K562 (cell line): ENCODE measurements around the gene PPP4R3A. TPM values are rescaled to one million over a fixed set of nuclear protein-coding genes. Genes with fewer than 3 reads are reported as not detected.

Experiments used
- ESRRA ChIP-seq: fragments of 450-650 bp; IDR thresholded peaks from 2 replicates; pipeline ENCODE4 v1.6.1; 2014; ENCODE audit warnings: low read depth, mild to moderate bottlenecking, moderate library complexity, borderline replicate concordance
- HMG20A ChIP-seq: fragments of 450-650 bp; formaldehyde crosslinking; conservative IDR thresholded peaks from 2 replicates; pipeline ENCODE4 v1.4.0; 2020; ENCODE audit warnings: mild to moderate bottlenecking, mixed read lengths
- MYC ChIP-seq, 2 experiments: fragments of 250-450 bp in 1 of 2; sonication (Bioruptor Pico) in 1 of 2; IDR thresholded peaks; 2 replicates each; pipeline versions ENCODE4 v1.5.1 to v1.6.1; 2012 to 2021; ENCODE audit warnings: low read depth in 2 of 2, borderline replicate concordance in 1 of 2, improper control_type of control experiment in 1 of 2, low read length in 1 of 2, mild to moderate bottlenecking in 1 of 2, moderate library complexity in 1 of 2
- SMARCA5 ChIP-seq: fragments of 450-650 bp; IDR thresholded peaks from 2 replicates; pipeline ENCODE4 v1.6.1; 2016
- STAG1 ChIP-seq: sonication (generic); formaldehyde crosslinking; IDR thresholded peaks from 2 replicates; pipeline ENCODE4 v1.5.0; 2020; ENCODE audit warnings: missing genetic modification reagents, borderline replicate concordance
- STAT5B ChIP-seq: fragments of 250-450 bp; sonication (Bioruptor Pico); IDR thresholded peaks from 2 replicates; pipeline ENCODE4 v1.8.0; 2021; ENCODE audit warnings: mild to moderate bottlenecking, inconsistent platforms
- ZHX1 ChIP-seq: fragments of 150-350 bp; conservative IDR thresholded peaks from 2 replicates; pipeline ENCODE4 v1.6.1; 2014; ENCODE audit warnings: low read length
- polyA plus RNA-seq, 8 experiments: library from polyadenylated mRNA; depleted of rRNA in 4 of 8; stranded (reverse) in 5 of 8; unstranded in 3 of 8; fragments of >200 nt; fragmentation: Nextera tagmentation in 2 of 8; fragmentation: Illumina TruSeq in 1 of 8; extraction: Ambion mirVana in 2 of 8; extraction: Trizol in 1 of 8; gene quantifications; 2 replicates each; pipeline versions ENCODE4 v1.2.1 to v1.2.3, GENCODE V29; 2011 to 2014; ENCODE audit warnings: inconsistent platforms in 1 of 8, missing spikeins in 1 of 8
- total RNA-seq, 7 experiments: library from RNA; depleted of rRNA in 6 of 7; stranded (reverse); fragments of >200 nt in 6 of 7; fragmentation: Illumina TruSeq in 2 of 7; extraction: Trizol in 2 of 7; gene quantifications; 2 replicates each; pipeline versions ENCODE4 v1.2.1 to v1.2.3, GENCODE V29; 2011 to 2021; ENCODE audit warnings: low replicate concordance in 1 of 7
- TF ChIP-seq, protein P1 (sequence below), 2 experiments: fragments of 450-650 bp in 1 of 2; sonication (generic) in 1 of 2; formaldehyde crosslinking in 1 of 2; IDR thresholded peaks; 2 replicates each; pipeline versions ENCODE4 v1.7.1 to v1.9.0; 2016 to 2022; ENCODE audit warnings: inconsistent platforms in 1 of 2, mild to moderate bottlenecking in 1 of 2, missing genetic modification reagents in 1 of 2
- TF ChIP-seq, protein P2 (sequence below): fragments of 450-650 bp; IDR thresholded peaks from 2 replicates; pipeline ENCODE4 v1.6.1; 2014; ENCODE audit warnings: low read depth, mild to moderate bottlenecking, moderate library complexity, borderline replicate concordance

Gene PPP4R3A
- total and polyA plus RNA-seq, 9 of the 15 experiments (the other 6 are each of a cell fraction or from before 2014, with no cell fraction given): 9.5 to 54.9 (median 44.9) TPM

- TF ChIP-seq ZHX1 (no peak), MYC (IDR thresholded peaks at IDR 0.05; ENCODE audit: low read depth, low read length) (no peak), MYC (CRISPR knock-in tag; IDR thresholded peaks at IDR 0.05; ENCODE audit: borderline replicate concordance, low read depth) (peak; percentile 42; the same call in 1 of the 2 replicates), STAT5B (CRISPR knock-in tag) (no peak), STAG1 (CRISPR knock-in tag) (peak; percentile 13; the same call in 1 of the 2 replicates), ESRRA (no peak), HMG20A (CRISPR knock-in tag) (no peak), SMARCA5 (peak; percentile 36; the same call in 1 of the 2 replicates)
- TF ChIP-seq, protein P1, sequence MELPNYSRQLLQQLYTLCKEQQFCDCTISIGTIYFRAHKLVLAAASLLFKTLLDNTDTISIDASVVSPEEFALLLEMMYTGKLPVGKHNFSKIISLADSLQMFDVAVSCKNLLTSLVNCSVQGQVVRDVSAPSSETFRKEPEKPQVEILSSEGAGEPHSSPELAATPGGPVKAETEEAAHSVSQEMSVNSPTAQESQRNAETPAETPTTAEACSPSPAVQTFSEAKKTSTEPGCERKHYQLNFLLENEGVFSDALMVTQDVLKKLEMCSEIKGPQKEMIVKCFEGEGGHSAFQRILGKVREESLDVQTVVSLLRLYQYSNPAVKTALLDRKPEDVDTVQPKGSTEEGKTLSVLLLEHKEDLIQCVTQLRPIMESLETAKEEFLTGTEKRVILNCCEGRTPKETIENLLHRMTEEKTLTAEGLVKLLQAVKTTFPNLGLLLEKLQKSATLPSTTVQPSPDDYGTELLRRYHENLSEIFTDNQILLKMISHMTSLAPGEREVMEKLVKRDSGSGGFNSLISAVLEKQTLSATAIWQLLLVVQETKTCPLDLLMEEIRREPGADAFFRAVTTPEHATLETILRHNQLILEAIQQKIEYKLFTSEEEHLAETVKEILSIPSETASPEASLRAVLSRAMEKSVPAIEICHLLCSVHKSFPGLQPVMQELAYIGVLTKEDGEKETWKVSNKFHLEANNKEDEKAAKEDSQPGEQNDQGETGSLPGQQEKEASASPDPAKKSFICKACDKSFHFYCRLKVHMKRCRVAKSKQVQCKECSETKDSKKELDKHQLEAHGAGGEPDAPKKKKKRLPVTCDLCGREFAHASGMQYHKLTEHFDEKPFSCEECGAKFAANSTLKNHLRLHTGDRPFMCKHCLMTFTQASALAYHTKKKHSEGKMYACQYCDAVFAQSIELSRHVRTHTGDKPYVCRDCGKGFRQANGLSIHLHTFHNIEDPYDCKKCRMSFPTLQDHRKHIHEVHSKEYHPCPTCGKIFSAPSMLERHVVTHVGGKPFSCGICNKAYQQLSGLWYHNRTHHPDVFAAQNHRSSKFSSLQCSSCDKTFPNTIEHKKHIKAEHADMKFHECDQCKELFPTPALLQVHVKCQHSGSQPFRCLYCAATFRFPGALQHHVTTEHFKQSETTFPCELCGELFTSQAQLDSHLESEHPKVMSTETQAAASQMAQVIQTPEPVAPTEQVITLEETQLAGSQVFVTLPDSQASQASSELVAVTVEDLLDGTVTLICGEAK (IDR thresholded peaks at IDR 0.05): no peak
- TF ChIP-seq, protein P1 (CRISPR knock-in tag; IDR thresholded peaks at IDR 0.05): no peak
- TF ChIP-seq, protein P2, sequence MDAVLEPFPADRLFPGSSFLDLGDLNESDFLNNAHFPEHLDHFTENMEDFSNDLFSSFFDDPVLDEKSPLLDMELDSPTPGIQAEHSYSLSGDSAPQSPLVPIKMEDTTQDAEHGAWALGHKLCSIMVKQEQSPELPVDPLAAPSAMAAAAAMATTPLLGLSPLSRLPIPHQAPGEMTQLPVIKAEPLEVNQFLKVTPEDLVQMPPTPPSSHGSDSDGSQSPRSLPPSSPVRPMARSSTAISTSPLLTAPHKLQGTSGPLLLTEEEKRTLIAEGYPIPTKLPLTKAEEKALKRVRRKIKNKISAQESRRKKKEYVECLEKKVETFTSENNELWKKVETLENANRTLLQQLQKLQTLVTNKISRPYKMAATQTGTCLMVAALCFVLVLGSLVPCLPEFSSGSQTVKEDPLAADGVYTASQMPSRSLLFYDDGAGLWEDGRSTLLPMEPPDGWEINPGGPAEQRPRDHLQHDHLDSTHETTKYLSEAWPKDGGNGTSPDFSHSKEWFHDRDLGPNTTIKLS: 0 out of 2 replicates have a peak, but pooled peaks have one; percentile 50
Measured at GRCh38 chr14:91418387-91419043, 91.6 kb downstream of the PPP4R3A start (continued).
